K562 (cell line): ENCODE results near the gene DNAH1. TPM values are rescaled to one million over a fixed set of nuclear protein-coding genes. Genes with fewer than 3 reads are reported as not detected.

Experiments
- ATAC-seq: fragments of 200-7000 bp; cut with Tn5 transposase; 3 replicates; pipeline ENCODE4 v1.9.1; 2020; ENCODE audit warnings: moderate library complexity
- BruUV-seq: library from RNA; stranded (reverse); fragments of 400-500 nt; replicated peaks from 2 replicates; lab custom pipeline; 2021; lab: Mats Ljungman, UMichigan
- CTCF ChIA-PET: fragments of 300-600 bp; formaldehyde crosslinking; extraction: SDS; loops from one replicate; lab custom pipeline; 2021; ENCODE audit warnings: low intra/inter-chr PET ratio; lab: Yijun Ruan, JAX
- POLR2A ChIA-PET: fragments of 300-600, 350-650 bp; sonication (Branson Sonifier 250); formaldehyde crosslinking; extraction: SDS; loops from one replicate; lab custom pipeline; 2021; ENCODE audit warnings: antibody characterized with exemption, inconsistent platforms; lab: Yijun Ruan, JAX
- DNase-seq, 4 experiments: peaks; one replicate each; pipeline versions ENCODE4 v3.0.0 to v3.0.0-alpha.2; 2011 to 2018; ENCODE audit warnings: low spot score in 3 of 4, mixed read lengths in 3 of 4; ENCODE audit errors: extremely low read depth in 1 of 4
- FAIRE-seq: peaks from 2 replicates; lab custom pipeline; 2011; peaks lifted over from hg19 to GRCh38; lab: Jason Lieb, UNC
- H2AFZ ChIP-seq: 2 replicates; pipeline ENCODE4 v1.6.0; 2011; ENCODE audit warnings: low read depth, low read length, control low read depth, inconsistent platforms
- H3K27ac ChIP-seq: fragments of 200-600 bp; 3 replicates; pipeline ENCODE4 v1.8.0; 2011; ENCODE audit warnings: low read depth, mild to moderate bottlenecking, control low read depth, inconsistent platforms, low read length, moderate library complexity, mixed read lengths; ENCODE audit errors: extremely low read depth
- H3K27me3 ChIP-seq, 2 experiments: fragments of 300-600 bp in 1 of 2; 2 replicates in 1 of 2; 3 replicates in 1 of 2; pipeline versions ENCODE4 v1.6.0 to v1.8.0; 2011; ENCODE audit warnings: inconsistent platforms in 2 of 2, low read length in 2 of 2, mild to moderate bottlenecking in 1 of 2, mixed read lengths in 1 of 2, moderate library complexity in 1 of 2; ENCODE audit not compliant: control insufficient read depth in 2 of 2, insufficient read depth in 2 of 2
- H3K36me3 ChIP-seq: fragments of 300-600 bp; 3 replicates; pipeline ENCODE4 v1.8.0; 2011; ENCODE audit warnings: mild to moderate bottlenecking, low read length, inconsistent platforms; ENCODE audit not compliant: control insufficient read depth, insufficient read depth
- H3K4me1 ChIP-seq, 2 experiments: fragments of 200-600 bp in 1 of 2; replicated peaks in 1 of 2; 2 replicates in 1 of 2; 3 replicates in 1 of 2; pipeline versions ENCODE4 v1.5.1 to v1.8.0; 2011; ENCODE audit warnings: inconsistent platforms in 2 of 2, low read length in 2 of 2, mild to moderate bottlenecking in 1 of 2, mixed read lengths in 1 of 2, moderate library complexity in 1 of 2; ENCODE audit not compliant: control insufficient read depth in 2 of 2, insufficient read depth in 2 of 2
- H3K4me2 ChIP-seq: 2 replicates; pipeline ENCODE4 v1.6.1; 2011; ENCODE audit warnings: low read length, control low read depth, inconsistent platforms, mixed read lengths; ENCODE audit not compliant: insufficient read depth
- H3K4me3 ChIP-seq: fragments of 200-600 bp; sonication (generic), shearing (Covaris generic); 2 replicates; pipeline ENCODE4 v1.5.1; 2016; ENCODE audit warnings: control low read depth, inconsistent platforms
- H3K79me2 ChIP-seq: fragments of 200-600 bp; 3 replicates; pipeline ENCODE4 v1.8.0; 2011; ENCODE audit warnings: low read length, inconsistent platforms; ENCODE audit not compliant: control insufficient read depth, insufficient read depth
- H3K9ac ChIP-seq, 2 experiments: 2 replicates each; pipeline versions ENCODE4 v1.6.0 to v1.6.1; 2011; ENCODE audit warnings: low read depth in 2 of 2, low read length in 2 of 2, control low read depth in 1 of 2, inconsistent platforms in 1 of 2, mild to moderate bottlenecking in 1 of 2, mixed read lengths in 1 of 2; ENCODE audit not compliant: insufficient read depth in 1 of 2
- H3K9me1 ChIP-seq: one replicate; pipeline ENCODE4 v1.6.0; 2011; ENCODE audit warnings: inconsistent platforms, mild to moderate bottlenecking, low read length, moderate library complexity; ENCODE audit not compliant: control insufficient read depth, insufficient read depth
- H3K9me3 ChIP-seq: replicated peaks from 2 replicates; pipeline ENCODE4 v1.5.1; 2011; ENCODE audit warnings: low read depth, low read length, inconsistent platforms; ENCODE audit not compliant: control insufficient read depth, insufficient read depth
- H4K20me1 ChIP-seq: replicated peaks from 2 replicates; pipeline ENCODE4 v1.6.1; 2011; ENCODE audit warnings: low read length, inconsistent platforms, mixed read lengths; ENCODE audit not compliant: control insufficient read depth, insufficient read depth
- CBFA2T2 ChIP-seq: fragments of 450-650 bp; conservative IDR thresholded peaks from 2 replicates; pipeline ENCODE4 v1.6.1; 2017; ENCODE audit warnings: mild to moderate bottlenecking
- CEBPG ChIP-seq, 3 experiments: fragments of 200-800 bp in 1 of 3; sonication (Bioruptor generic) in 1 of 3; sonication (generic) in 1 of 3; formaldehyde crosslinking in 1 of 3; IDR thresholded peaks in 2 of 3; conservative IDR thresholded peaks in 1 of 3; 2 replicates each; pipeline versions ENCODE4 v1.6.1 to v1.8.0; 2016 to 2022; ENCODE audit warnings: missing compliant biosample characterization in 2 of 3, missing genetic modification characterization in 2 of 3, mild to moderate bottlenecking in 1 of 3, missing genetic modification reagents in 1 of 3
- FOXJ3 ChIP-seq: sonication (generic); formaldehyde crosslinking; IDR thresholded peaks from 2 replicates; pipeline ENCODE4 v1.4.0; 2020; ENCODE audit warnings: mild to moderate bottlenecking, missing genetic modification reagents
- NCOR1 ChIP-seq: fragments of 450-650 bp; IDR thresholded peaks from 2 replicates; pipeline ENCODE4 v1.6.1; 2016; ENCODE audit warnings: mild to moderate bottlenecking, moderate library complexity
- POLR2B ChIP-seq: fragments of 450-650 bp; IDR thresholded peaks from 2 replicates; pipeline ENCODE4 v1.6.1; 2018; ENCODE audit warnings: low read depth; ENCODE audit not compliant: partially characterized antibody
- RAD21 ChIP-seq, 2 experiments: fragments of 250-450 bp in 1 of 2; fragments of 450-650 bp in 1 of 2; sonication (Bioruptor Pico) in 1 of 2; formaldehyde crosslinking in 1 of 2; IDR thresholded peaks in 1 of 2; conservative IDR thresholded peaks in 1 of 2; 2 replicates each; pipeline versions ENCODE4 v1.4.0 to v1.8.0; 2020 to 2022; ENCODE audit warnings: mild to moderate bottlenecking in 2 of 2, moderate library complexity in 1 of 2
- RBM22 ChIP-seq: fragments of 200-400 bp; formaldehyde crosslinking; IDR thresholded peaks from 2 replicates; pipeline ENCODE4 v1.6.1; 2018; ENCODE audit warnings: low read length, low read depth; ENCODE audit not compliant: poor library complexity, severe bottlenecking
- TFAM ChIP-seq: fragments of 250-450 bp; sonication (Bioruptor Pico); conservative IDR thresholded peaks from 2 replicates; pipeline ENCODE4 v1.5.0; 2021; ENCODE audit warnings: mild to moderate bottlenecking, moderate library complexity
- ZBTB8A ChIP-seq: fragments of 450-650 bp; IDR thresholded peaks from 2 replicates; pipeline ENCODE4 v1.6.1; 2018; ENCODE audit warnings: mild to moderate bottlenecking, moderate library complexity; ENCODE audit not compliant: partially characterized antibody
- ZFP30 ChIP-seq: fragments of 250-450 bp; sonication (Bioruptor Pico); IDR thresholded peaks from 2 replicates; pipeline ENCODE4 v1.8.0; 2022; ENCODE audit warnings: moderate library complexity, mild to moderate bottlenecking, inconsistent platforms, borderline replicate concordance
- ZNF121 ChIP-seq: sonication (generic); formaldehyde crosslinking; conservative IDR thresholded peaks from 2 replicates; pipeline ENCODE4 v1.8.0; 2022; ENCODE audit warnings: missing genetic modification reagents
- ZNF398 ChIP-seq: fragments of 250-450 bp; sonication (Bioruptor Pico); IDR thresholded peaks from 2 replicates; pipeline ENCODE4 v1.8.0; 2021; ENCODE audit warnings: moderate library complexity, mild to moderate bottlenecking, inconsistent platforms
- WGBS: fragments of 100-300 bp; shearing (Covaris generic); methylation state at CpG from one replicate; pipeline ENCODE4 v1.1.6; 2016; ENCODE audit warnings: low coverage, mixed read lengths; ENCODE audit not compliant: insufficient coverage; ENCODE audit errors: missing lambda C conversion rate; 5-methylcytosine and 5-hydroxymethylcytosine counted together
- in situ Hi-C: fragments of 300-500 bp; cut with MboI; formaldehyde crosslinking; loops from 4 replicates; pipeline ENCODE4 v1.15.0; 2018; ENCODE audit warnings: inconsistent platforms, mixed read lengths
- intact Hi-C: fragments of 100-400 bp; cut with micrococcal nuclease; formaldehyde crosslinking; loops from 2 replicates; pipeline ENCODE4 v1.14.2; 2022
- polyA plus RNA-seq, 8 experiments: library from polyadenylated mRNA; depleted of rRNA in 4 of 8; stranded (reverse) in 5 of 8; unstranded in 3 of 8; fragments of >200 nt; fragmentation: Nextera tagmentation in 2 of 8; fragmentation: Illumina TruSeq in 1 of 8; extraction: Ambion mirVana in 2 of 8; extraction: Trizol in 1 of 8; gene quantifications; 2 replicates each; pipeline versions ENCODE4 v1.2.1 to v1.2.3, GENCODE V29; 2011 to 2014; ENCODE audit warnings: inconsistent platforms in 1 of 8, missing spikeins in 1 of 8
- total RNA-seq, 7 experiments: library from RNA; depleted of rRNA in 6 of 7; stranded (reverse); fragments of >200 nt in 6 of 7; fragmentation: Illumina TruSeq in 2 of 7; extraction: Trizol in 2 of 7; gene quantifications; 2 replicates each; pipeline versions ENCODE4 v1.2.1 to v1.2.3, GENCODE V29; 2011 to 2021; ENCODE audit warnings: low replicate concordance in 1 of 7

DNAH1 gene
- total and polyA plus RNA-seq, 9 of the 15 experiments (the other 6 are each of a cell fraction or from before 2014, with no cell fraction given) = 0.04 to 0.84 (median 0.50) TPM

GRCh38 chr3:52447512-52448355 is 131.6 kb downstream of the DNAH1 start:
- POLR2A ChIA-PET = interaction anchor here (0.5 to 0.9 kb wide), 4 partner anchors 21 to 457 kb away, joined by 3 read pairs; no protein-coding TSS in a partner anchor
- H2AFZ ChIP-seq = no peak overlapping the region
- no peaks in the 10 kb centered on the region for H3K9me3 ChIP-seq
- no peaks in the 10 kb centered on the region for H3K9me1 ChIP-seq
- H3K27me3 ChIP-seq = peaks cover 0 to 4% of the 10 kb centered on the region in 2 experiments; a peak in 1 of 5 replicates
- H3K36me3 ChIP-seq = no peaks in the 10 kb centered on the region
- in situ Hi-C loops (loop anchor here (10.0 kb wide), 1 partner anchor 153 kb away; no protein-coding TSS in a partner anchor), intact Hi-C loops (loop anchor here (1.0 to 5.0 kb wide), 5 partner anchors 19 to 445 kb away; no protein-coding TSS in a partner anchor)
- H3K79me2 ChIP-seq = no peaks in the 10 kb centered on the region
- no TSS peak for BruUV-seq
- H4K20me1 ChIP-seq = no peaks in the 10 kb centered on the region
- DNase-seq (no peak), FAIRE-seq (no peak), ATAC-seq (no peak)
- no peak overlapping the region for H3K27ac ChIP-seq
- no peak overlapping the region for H3K4me2 ChIP-seq
- 40% methylated on average over 7 of the region's 12 CpGs for WGBS
- peaks cover 0 to 41% of the 10 kb centered on the region in 2 experiments; a peak in 2 of 5 replicates for H3K4me1 ChIP-seq
- H3K9ac ChIP-seq = peak overlapping the region in 1 of 2 experiments; percentile 64; a peak in 2 of 4 replicates
- no peak overlapping the region for H3K4me3 ChIP-seq
- CTCF ChIA-PET = interaction anchor here (0.9 to 1.7 kb wide), 4 partner anchors 19 to 202 kb away, joined by 3 to 7 read pairs (median 4); no protein-coding TSS in a partner anchor
- TF ChIP-seq RAD21 (CRISPR knock-in tag; conservative IDR thresholded peaks at IDR 0.05 in 1 of 2, IDR thresholded peaks at IDR 0.05 in 1 of 2) = no peak
- TF ChIP-seq TFAM (CRISPR knock-in tag) = no peak
- no peak for TF ChIP-seq ZFP30
- no peak for TF ChIP-seq ZBTB8A
- no peak for TF ChIP-seq RBM22
- no peak for TF ChIP-seq NCOR1
- TF ChIP-seq ZNF121 (CRISPR knock-in tag) = no peak
- no peak for TF ChIP-seq CBFA2T2
- no peak for TF ChIP-seq CEBPG (CRISPR knock-in tag; IDR thresholded peaks at IDR 0.05)
- no peak for TF ChIP-seq CEBPG (tag; conservative IDR thresholded peaks at IDR 0.05 in 1 of 2, IDR thresholded peaks at IDR 0.05 in 1 of 2)
- no peak for TF ChIP-seq ZNF398
- no peak for TF ChIP-seq POLR2B
- TF ChIP-seq FOXJ3 = no peak
